Heart right ventricle (tissue), 16 donors: Measurements from ENCODE around the gene LYPD6. TPM values are rescaled to one million over a fixed set of nuclear protein-coding genes. Genes with fewer than 3 reads are reported as not detected.

ENCODE experiments used
- ATAC-seq, 8 donors: fragments of 200-7000 bp; cut with Tn5 transposase; one replicate each; pipeline ENCODE4 v1.9.1; 2020; ENCODE audit warnings: mild to moderate bottlenecking in 8 of 8, moderate library complexity in 8 of 8, moderate number of reproducible peaks in 1 of 8
- DNase-seq, 2 donors: peaks; one replicate each; pipeline ENCODE4 v3.0.0-alpha.2; 2020
- H3K27ac ChIP-seq, 10 donors: fragments of 200-600 bp; sonication (generic) in 2 of 10; one replicate each; pipeline versions ENCODE4 v1.5.0 to v1.8.0; 2020 to 2022; ENCODE audit warnings: mild to moderate bottlenecking in 3 of 10
- H3K27me3 ChIP-seq, 7 donors: fragments of 200-600 bp; one replicate each; pipeline ENCODE4 v1.8.0; 2021 to 2022; ENCODE audit warnings: mild to moderate bottlenecking in 2 of 7
- H3K36me3 ChIP-seq, 9 donors: fragments of 200-600 bp; sonication (generic) in 1 of 9; one replicate each; pipeline versions ENCODE4 v1.5.0 to v1.8.0; 2020 to 2022; ENCODE audit warnings: mild to moderate bottlenecking in 2 of 9
- H3K4me1 ChIP-seq, 9 donors: fragments of 200-600 bp; sonication (generic) in 1 of 9; one replicate each; pipeline versions ENCODE4 v1.5.0 to v1.8.0; 2020 to 2022; ENCODE audit warnings: mild to moderate bottlenecking in 4 of 9
- H3K4me3 ChIP-seq, 10 donors: fragments of 200-600 bp; sonication (generic) in 2 of 10; one replicate each; pipeline versions ENCODE4 v1.5.0 to v1.8.0; 2020 to 2022; ENCODE audit warnings: mild to moderate bottlenecking in 7 of 10, moderate library complexity in 2 of 10
- H3K9me3 ChIP-seq, 11 donors: fragments of 200-600 bp in 10 of 11; sonication (generic) in 2 of 11; one replicate each; pipeline versions ENCODE4 v1.5.0 to v1.8.0; 2013 to 2022; ENCODE audit warnings: mild to moderate bottlenecking in 2 of 11, control low read depth in 1 of 11, moderate library complexity in 1 of 11
- CTCF ChIP-seq, 9 donors: fragments of 200-600 bp; sonication (generic) in 2 of 9; IDR thresholded peaks; one replicate each; pipeline versions ENCODE4 v1.5.0 to v1.8.0; 2021 to 2022; ENCODE audit warnings: antibody characterized with exemption in 9 of 9, mild to moderate bottlenecking in 5 of 9, moderate library complexity in 1 of 9
- WGBS, 2 donors: extraction: QIAGEN DNeasy Blood & Tissue Kit; methylation state at CpG; one replicate each; pipeline ENCODE4 v1.1.7; 2013; ENCODE audit warnings: inconsistent platforms in 1 of 2; 5-methylcytosine and 5-hydroxymethylcytosine counted together
- intact Hi-C, 10 donors: fragments of 100-400 bp; cut with DNase I; formaldehyde crosslinking; loops; one replicate each; pipeline versions ENCODE4 v1.11.1 to v1.14.2; 2022
- polyA plus RNA-seq, 2 donors: library from polyadenylated mRNA; stranded (reverse); fragments of 200-250 nt; gene quantifications; one replicate each; pipeline ENCODE4 v1.2.3, GENCODE V29; 2013
- total RNA-seq, 10 donors: library from RNA; stranded (reverse); fragmentation: NEBNext Ultra II Directional in 3 of 10; extraction: Animal tissue kit (Norgen Biotek cat#: 25700) in 3 of 10; gene quantifications; one replicate each; pipeline versions ENCODE4 v1.2.1 to v1.2.4, GENCODE V29; 2021 to 2023
- donor health status: Arrhythmogenic right ventricular cardiomyopathy.
- donor health status: ischemic (EF 13 %, LVEDD 7.1; RV severe dilation, severe dysfunction).
- donor health status: healthy with polysubstance abuse.
- donor health status: DM: no; HTN: yes; CAD: no.
- donor health status: DM: no; HTN: no; CAD: no.
- donor health status: ischemic (EF 25% LVEDD 6.9; RV normal size, moderate dysfunction).
- donor health status: ischemic (EF 25% LVEDD 5.7; RV mildly dilated, moderate dysfunction).
- donor health status: healthy.
- donor health status: DM: yes; HTN: yes; CAD: no.
- donor health status: Ischemic cardiomyopathy.
- donor health status: ischemic (EF 35%, LVEDD 5.7; RV mildly dilated, moderate dysfunction).
- donor health status: nonischemic (EF 11% LVEDD 7.7; RV severe dilation, severe dysfunction).
- donor health status: DM: yes; HTN: yes; CAD: no.
- donor health status: PGD.
- donor health status: ischemic (EF 29% LVEDD 5.4; RV normal size, mild dysfunction).
- donor health status: nonischemic (EF 23%, LVEDD 6.1; RV moderate dilation, normal function).

LYPD6 gene
- total and polyA plus RNA-seq, 12 donors: 0.06 to 0.55 (median 0.15) TPM; not detected in 1

- DNase-seq (no peak), ATAC-seq (no peak)
- H3K27ac ChIP-seq: no peak overlapping the region
- no peak for TF ChIP-seq CTCF (IDR thresholded peaks at IDR 0.05)
- intact Hi-C loops: no loop called here
- H3K4me1 ChIP-seq: no peaks in the 10 kb centered on the region
- H3K4me3 ChIP-seq: no peak overlapping the region
- WGBS, 2 donors: 92 to 98% methylated on average over 3 of the region's 3 CpGs
- H3K9me3 ChIP-seq: no peaks in the 10 kb centered on the region
- H3K36me3 ChIP-seq: no peaks in the 10 kb centered on the region
- no peaks in the 10 kb centered on the region for H3K27me3 ChIP-seq
Observed at GRCh38 chr2:149446748-149447147, 116.4 kb downstream of the LYPD6 start.

GRCh38 chr2:149448315-149448714 is 117.9 kb downstream of the LYPD6 start:
- Histone ChIP-seq H3K36me3 (no peaks in the 10 kb centered on the region), H3K9me3 (no peaks in the 10 kb centered on the region), H3K27me3 (no peaks in the 10 kb centered on the region), H3K4me1 (no peaks in the 10 kb centered on the region), H3K4me3 (no peak overlapping the region), H3K27ac (no peak overlapping the region)
- DNase-seq (no peak), ATAC-seq (no peak)
- no peak for TF ChIP-seq CTCF (IDR thresholded peaks at IDR 0.05)
- intact Hi-C loops: no loop called here
- WGBS, 2 donors: 79% methylated on average over 2 of the region's 2 CpGs

GRCh38 chr2:149449017-149449416 is 118.6 kb downstream of the LYPD6 start:
- Histone ChIP-seq H3K27me3 (no peaks in the 10 kb centered on the region), H3K36me3 (no peaks in the 10 kb centered on the region), H3K27ac (no peak overlapping the region), H3K9me3 (no peaks in the 10 kb centered on the region), H3K4me3 (no peak overlapping the region), H3K4me1 (no peaks in the 10 kb centered on the region)
- intact Hi-C loops: no loop called here
- TF ChIP-seq CTCF (IDR thresholded peaks at IDR 0.05): no peak
- no peak for DNase-seq
- WGBS, 2 donors: 43 to 55% methylated on average over 5 of the region's 5 CpGs
- ATAC-seq: no peak

- H3K4me1 ChIP-seq: no peaks in the 10 kb centered on the region
- no peak for DNase-seq
- WGBS, 2 donors: 61 to 64% methylated on average over 3 of the region's 3 CpGs
- H3K27me3 ChIP-seq: no peaks in the 10 kb centered on the region
- no peak for ATAC-seq
- intact Hi-C loops: no loop called here
- no peak overlapping the region for H3K27ac ChIP-seq
- TF ChIP-seq CTCF (IDR thresholded peaks at IDR 0.05): no peak
- no peaks in the 10 kb centered on the region for H3K9me3 ChIP-seq
- H3K4me3 ChIP-seq: no peak overlapping the region
- no peaks in the 10 kb centered on the region for H3K36me3 ChIP-seq
Observed at GRCh38 chr2:149451417-149452165, 121.2 kb downstream of the LYPD6 start.
